NCI-H1436 treated with DMSO at 0.1 percent for 48 hours (cell line): Measurements from ENCODE around the gene SLC4A1.
"Not testable (repeated sequence)": the region's sequence is repeated elsewhere in the genome, so short reads cannot be mapped to it uniquely, and the experiment has no call there.

Experiments
- DNase-seq: peaks from one replicate; lab custom pipeline; 2025; lab: John Stamatoyannopoulos, UW

SLC4A1 gene

GRCh38 chr17:44256671-44257070 is 11.3 kb downstream of the SLC4A1 start:
- no peak for DNase-seq

- no peak for DNase-seq
Measured at GRCh38 chr17:44255915-44256314, 12.0 kb downstream of the SLC4A1 start.

- DNase-seq: no peak
Measured at GRCh38 chr17:44254361-44255095, 13.4 kb downstream of the SLC4A1 start.

- DNase-seq: no peak
Measured at GRCh38 chr17:44253006-44253405, 14.9 kb downstream of the SLC4A1 start.

DNA sequence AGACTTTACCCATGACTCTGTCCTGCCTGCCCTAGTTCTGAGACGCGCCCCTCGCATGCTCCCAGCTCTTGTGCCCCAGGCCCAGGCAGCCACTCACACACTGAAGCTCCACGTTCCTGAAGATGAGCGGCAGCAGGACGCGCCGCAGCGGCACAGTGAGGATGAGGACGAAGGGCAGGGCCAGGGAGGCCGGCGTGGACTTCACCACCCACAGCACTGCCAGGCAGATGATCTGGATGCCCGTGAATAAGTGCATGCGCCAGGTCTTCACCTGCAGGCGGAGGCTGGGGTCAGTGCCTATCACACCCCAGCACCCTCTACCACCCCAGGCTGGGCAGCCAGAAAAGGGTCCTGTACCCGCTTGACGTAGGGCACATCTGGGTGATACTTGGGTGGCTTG is 16.9 kb downstream of the SLC4A1 start:
- DNase-seq: no peak

DNA sequence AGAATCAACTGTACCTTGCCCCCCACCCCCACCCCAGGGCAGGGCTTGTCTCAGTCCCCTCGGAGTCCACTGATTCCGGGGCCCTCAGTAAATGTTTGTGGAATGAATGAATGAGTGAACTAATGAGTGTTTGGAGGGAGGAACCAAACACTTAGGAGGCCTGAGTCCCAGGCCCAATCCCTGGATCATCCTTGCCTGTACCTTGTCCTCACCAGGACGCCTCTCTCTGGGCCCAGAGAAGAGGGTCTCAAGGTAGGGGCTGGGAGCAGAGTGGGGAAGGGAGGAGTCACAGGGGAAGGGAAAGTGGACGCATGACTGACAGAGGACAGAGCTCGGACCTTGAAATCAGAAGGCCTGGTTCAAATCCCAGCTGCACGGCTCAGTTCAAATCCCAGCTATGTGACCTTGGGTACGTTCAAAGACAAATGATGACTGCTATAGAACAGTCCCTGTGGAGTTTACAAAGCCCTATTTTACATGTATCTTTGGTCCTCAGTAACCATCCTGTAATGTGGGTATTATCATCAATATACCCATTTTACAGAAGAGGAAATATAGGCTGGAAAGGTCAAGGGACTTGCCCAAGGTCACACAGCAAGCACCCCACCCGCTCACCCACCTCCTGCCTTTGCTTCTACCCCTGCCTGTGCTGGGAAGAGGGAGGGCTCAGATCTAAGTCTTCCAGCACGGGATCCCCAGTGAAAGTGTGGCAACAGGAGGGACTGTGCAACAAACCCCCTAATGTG is 18.3 kb downstream of the SLC4A1 start:
- DNase-seq: no peak

DNA sequence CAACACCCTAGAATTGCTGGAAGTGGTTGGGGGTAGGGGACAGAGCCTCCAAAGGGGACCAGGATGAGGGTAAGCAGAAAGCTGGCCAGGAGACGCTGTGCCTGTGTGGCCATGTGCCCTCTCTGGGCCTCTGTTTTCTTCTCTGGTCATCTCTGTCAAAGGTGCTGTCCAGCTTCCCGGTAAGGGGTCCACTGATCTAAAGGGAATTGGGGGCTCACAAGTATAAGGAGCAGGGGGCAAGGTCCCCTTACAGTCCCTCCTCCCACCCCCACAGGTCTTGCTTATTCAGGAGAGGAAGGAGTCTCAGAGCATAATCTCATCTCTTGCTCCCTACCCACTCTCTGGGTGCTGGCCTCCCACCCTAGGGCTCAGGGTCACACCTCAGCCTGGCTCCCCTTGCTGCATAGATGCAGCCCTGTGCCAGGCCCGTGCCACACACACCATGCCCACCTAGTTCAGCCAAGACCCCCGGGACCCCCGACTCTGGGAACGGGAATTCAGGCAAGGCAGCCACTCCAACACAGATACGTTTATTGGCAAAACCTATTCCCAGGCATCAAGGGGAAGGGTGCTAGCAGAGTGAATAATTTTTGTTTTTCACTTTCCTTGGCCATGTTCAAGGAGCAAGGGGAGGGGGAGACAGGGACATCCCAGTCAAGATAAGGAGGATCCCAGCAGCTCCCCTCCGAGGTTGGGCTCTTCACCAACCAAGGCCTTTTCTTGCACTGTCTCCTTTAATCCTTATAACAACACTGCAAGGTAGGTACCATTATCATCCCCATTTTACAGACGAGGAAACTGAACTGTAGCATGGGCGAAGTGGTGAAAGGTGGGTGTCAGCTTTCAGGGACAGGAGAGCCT is 19.8 kb downstream of the SLC4A1 start:
- no peak for DNase-seq

DNA sequence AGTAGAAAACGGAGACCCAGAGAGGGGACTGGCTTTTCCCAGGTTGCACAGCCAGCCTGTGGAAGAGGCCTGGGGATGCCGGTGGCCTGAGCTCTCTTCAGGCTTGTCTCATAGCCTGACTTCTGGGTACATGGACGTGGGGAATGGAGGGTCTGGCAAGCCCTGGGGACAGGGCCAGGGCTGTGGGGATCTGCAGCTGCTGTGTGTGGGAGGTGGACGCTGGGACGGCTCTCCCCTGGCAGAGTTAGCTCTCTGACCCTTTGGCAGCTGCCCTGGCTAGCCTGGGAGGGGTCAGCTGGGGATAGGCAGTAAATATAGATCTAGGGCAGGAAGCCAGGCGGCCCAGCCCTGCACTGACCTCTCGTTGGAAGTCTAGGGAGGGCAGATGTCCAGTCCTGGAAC is 20.5 kb downstream of the SLC4A1 start:
- no peak for DNase-seq

DNA sequence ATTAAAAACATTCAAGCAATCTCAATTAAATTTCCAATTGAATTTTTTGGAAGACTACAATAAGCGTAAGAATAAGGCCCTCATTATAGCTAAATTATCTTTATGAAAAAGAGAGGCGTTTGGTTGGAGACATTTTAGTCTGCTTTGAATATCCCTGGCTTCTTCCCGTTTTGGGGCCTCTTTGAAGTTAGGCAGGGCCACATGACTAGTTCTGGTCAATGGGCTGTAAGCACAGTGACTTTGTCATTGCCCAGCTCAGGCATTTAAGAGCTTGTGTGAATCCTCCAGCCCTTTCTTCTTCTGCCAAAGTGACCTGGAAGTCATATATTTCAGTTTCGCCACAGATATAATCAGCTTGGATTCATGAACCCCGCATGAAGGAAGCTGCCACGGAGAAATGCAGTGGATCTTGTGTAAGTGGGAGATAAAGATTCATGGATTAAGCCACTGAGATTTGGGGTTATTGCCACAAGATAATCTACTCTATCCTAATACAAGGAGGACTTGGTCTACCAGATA is 26.8 kb downstream of the SLC4A1 start:
- no peak for DNase-seq

GRCh38 chr17:44237886-44238285 is 30.0 kb downstream of the SLC4A1 start:
- DNase-seq: not testable (repeated sequence)

GRCh38 chr17:44236444-44236991 is 31.4 kb downstream of the SLC4A1 start:
- DNase-seq: no peak

- no peak for DNase-seq
Measured at GRCh38 chr17:44235583-44235936, 32.4 kb downstream of the SLC4A1 start.

DNA sequence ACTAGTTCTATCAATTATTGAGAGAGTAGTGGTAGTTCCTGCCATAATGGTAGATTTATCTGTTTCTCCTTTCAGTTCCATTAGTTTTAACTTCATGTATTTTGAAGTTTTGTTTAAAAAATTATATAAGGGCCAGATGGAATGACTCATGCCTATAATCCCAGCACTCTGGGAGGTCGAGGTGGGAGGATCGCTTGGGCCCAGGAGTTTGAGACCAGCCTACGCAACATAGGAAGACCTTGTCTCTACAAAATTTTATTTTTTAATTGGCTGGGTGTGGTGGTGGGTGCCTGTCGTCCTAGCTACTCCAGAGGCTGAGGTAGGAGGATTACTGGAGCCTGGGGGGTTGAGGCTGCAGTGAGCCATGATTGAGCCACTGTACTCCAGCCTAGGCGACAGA is 34.4 kb downstream of the SLC4A1 start:
- no peak for DNase-seq

GRCh38 chr17:44232061-44232460 is 35.9 kb downstream of the SLC4A1 start:
- no peak for DNase-seq

GRCh38 chr17:44230140-44230539 is 37.8 kb downstream of the SLC4A1 start:
- DNase-seq: no peak

DNA sequence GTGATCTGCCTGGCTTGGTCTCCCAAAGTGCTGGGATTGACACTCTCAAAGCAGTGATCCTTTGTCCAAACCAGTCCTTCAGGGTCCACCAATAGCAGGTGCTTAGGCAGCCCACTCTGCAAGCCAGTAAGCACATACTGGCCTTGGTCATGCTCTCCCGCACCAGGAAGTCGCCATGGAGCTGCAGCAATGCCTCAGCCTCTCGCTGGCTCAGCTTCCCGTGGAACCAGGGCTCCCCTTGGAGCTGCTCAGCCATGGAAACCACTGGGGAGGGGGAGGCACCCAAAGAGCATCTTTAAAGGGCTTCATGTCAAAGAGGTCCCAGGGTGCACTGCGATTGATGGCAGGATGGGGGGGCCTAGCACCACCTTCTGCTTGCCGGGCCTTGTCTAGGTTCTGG is 38.8 kb downstream of the SLC4A1 start:
- no peak for DNase-seq

DNA sequence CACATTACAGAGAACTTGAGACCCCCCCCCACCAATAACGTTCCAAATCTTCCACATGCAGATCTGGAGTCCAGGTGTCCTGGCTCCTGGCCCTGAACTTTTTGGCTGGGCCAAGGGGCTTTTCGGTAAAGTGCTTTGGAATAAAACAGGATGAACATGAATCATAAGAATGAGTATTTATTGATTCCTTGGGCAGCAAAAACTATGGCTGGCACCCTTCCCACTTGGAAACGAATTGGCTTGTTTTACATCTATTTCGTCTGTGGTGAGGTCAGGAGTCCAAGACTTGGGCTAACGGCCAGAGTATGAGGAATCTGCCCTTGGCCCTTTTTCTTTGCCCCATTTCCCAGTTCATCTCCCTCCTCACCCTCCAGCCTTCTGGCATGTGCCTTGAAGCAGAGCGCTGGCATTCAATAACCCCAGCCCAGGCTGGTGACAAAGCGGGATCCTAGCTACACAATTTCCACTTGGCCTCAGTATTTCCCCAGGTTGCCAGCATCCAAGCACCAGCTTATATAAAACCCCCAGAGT is 44.3 kb downstream of the SLC4A1 start:
- no peak for DNase-seq

GRCh38 chr17:44222112-44222869 is 45.6 kb downstream of the SLC4A1 start:
- DNase-seq: peak; percentile 45

GRCh38 chr17:44221862-44222111 is 46.1 kb downstream of the SLC4A1 start:
- no peak for DNase-seq

DNA sequence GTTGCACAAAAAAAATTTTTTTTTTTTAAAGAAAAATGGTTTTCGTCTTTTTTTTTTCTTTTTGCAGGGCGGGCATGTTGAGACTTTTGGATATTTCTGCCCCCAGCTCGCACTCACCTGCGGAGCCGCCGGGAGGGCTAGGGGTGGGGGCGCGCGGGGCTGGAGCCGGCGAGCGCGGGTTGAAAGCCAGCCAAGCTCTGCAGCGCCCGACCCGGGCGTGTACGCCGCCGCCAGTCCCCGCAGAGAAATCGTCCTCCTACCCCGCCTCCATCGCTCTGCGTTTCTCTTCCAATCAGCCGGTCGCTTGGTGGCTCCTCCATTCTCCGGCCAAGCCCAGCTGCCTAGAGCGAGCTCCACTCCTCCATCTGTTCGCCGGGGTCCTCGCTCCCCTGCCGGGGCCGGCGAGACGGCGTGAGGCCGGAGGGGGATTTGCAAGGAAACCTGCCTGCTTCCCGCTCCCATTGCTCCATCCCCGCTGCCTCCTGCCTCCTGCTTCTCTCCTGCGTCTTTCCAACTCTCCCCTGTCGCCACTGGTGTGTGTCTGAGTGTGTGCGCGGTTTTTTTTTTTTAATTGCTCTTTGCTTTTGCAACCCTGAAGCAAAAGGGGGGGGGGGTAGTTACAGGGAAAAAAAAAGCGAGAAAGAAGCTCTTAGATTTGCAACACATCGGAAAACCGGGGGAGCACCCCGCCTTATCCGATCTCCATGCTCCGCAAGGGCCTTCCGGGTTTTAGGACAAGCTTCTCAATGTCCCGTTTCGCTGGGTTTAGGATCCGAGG is 46.7 kb downstream of the SLC4A1 start:
- no peak for DNase-seq
